ENCODE measurements around the gene CFLAR.
A peak's percentile ranks its signal among the peaks of the same experiment; 100 is the strongest.

Gene CFLAR

GRCh38 chr2:201127152-201127511 lies 11.2 kb downstream of the CFLAR start:
- H3K36me3 ChIP-seq (ENCODE audit: insufficient read depth, low read length) = no peaks in the 10 kb centered on the region; the same call in 1 of the 2 replicates
- TF ChIP-seq CTCF (IDR thresholded peaks at IDR 0.05; ENCODE audit: low read length) (no peak), EZH2 (IDR thresholded peaks at IDR 0.05; ENCODE audit: borderline replicate concordance, low read length) (no peak)
- peak overlapping the region; percentile 85 for H3K4me3 ChIP-seq (ENCODE audit: low read depth, low read length, poor library complexity, severe bottlenecking)
- no peaks in the 10 kb centered on the region for H3K9me3 ChIP-seq (ENCODE audit: low read length)
- peaks cover 66% of the 10 kb centered on the region for H3K79me2 ChIP-seq (ENCODE audit: insufficient read depth, low read length)
- H3K9ac ChIP-seq (ENCODE audit: low read length) = peak overlapping the region; percentile 69
- H3K4me2 ChIP-seq (ENCODE audit: low read length) = peak overlapping the region; percentile 91
- no peaks in the 10 kb centered on the region for H3K9me2 ChIP-seq (ENCODE audit: low read depth, low read length)
- no peaks in the 10 kb centered on the region for H3K27me3 ChIP-seq (ENCODE audit: insufficient read depth, low read length)
- peak overlapping the region; percentile 96 for H3K27ac ChIP-seq (ENCODE audit: low read depth, low read length, poor library complexity, severe bottlenecking)
- H2AFZ ChIP-seq (ENCODE audit: low read length) = no peak overlapping the region
- peaks cover 98% of the 10 kb centered on the region for H3K4me1 ChIP-seq (ENCODE audit: insufficient read depth, low read length, severe bottlenecking)
- H3F3A ChIP-seq (ENCODE audit: insufficient read depth, low read length) = no peaks in the 10 kb centered on the region
- H4K20me1 ChIP-seq (ENCODE audit: insufficient read depth, low read length) = no peaks in the 10 kb centered on the region

GRCh38 chr2:201127570-201127969 lies 11.6 kb downstream of the CFLAR start:
- peak overlapping the region; percentile 91 for H3K4me2 ChIP-seq (ENCODE audit: low read length)
- H3K9me3 ChIP-seq (ENCODE audit: low read length) = no peaks in the 10 kb centered on the region
- H3K27me3 ChIP-seq (ENCODE audit: insufficient read depth, low read length) = no peaks in the 10 kb centered on the region
- H3K4me3 ChIP-seq (ENCODE audit: low read depth, low read length, poor library complexity, severe bottlenecking) = peak overlapping the region; percentile 85
- no peaks in the 10 kb centered on the region for H3F3A ChIP-seq (ENCODE audit: insufficient read depth, low read length)
- H2AFZ ChIP-seq (ENCODE audit: low read length) = no peak overlapping the region
- peak overlapping the region; percentile 69 for H3K9ac ChIP-seq (ENCODE audit: low read length)
- H3K9me2 ChIP-seq (ENCODE audit: low read depth, low read length) = no peaks in the 10 kb centered on the region
- no peaks in the 10 kb centered on the region; the same call in 1 of the 2 replicates for H3K36me3 ChIP-seq (ENCODE audit: insufficient read depth, low read length)
- no peaks in the 10 kb centered on the region for H4K20me1 ChIP-seq (ENCODE audit: insufficient read depth, low read length)
- peaks cover 94% of the 10 kb centered on the region for H3K4me1 ChIP-seq (ENCODE audit: insufficient read depth, low read length, severe bottlenecking)
- TF ChIP-seq EZH2 (IDR thresholded peaks at IDR 0.05; ENCODE audit: borderline replicate concordance, low read length) = no peak
- no peak for TF ChIP-seq CTCF (IDR thresholded peaks at IDR 0.05; ENCODE audit: low read length)
- peak overlapping the region; percentile 96 for H3K27ac ChIP-seq (ENCODE audit: low read depth, low read length, poor library complexity, severe bottlenecking)
- H3K79me2 ChIP-seq (ENCODE audit: insufficient read depth, low read length) = peaks cover 62% of the 10 kb centered on the region

- Histone ChIP-seq H3K79me2 (ENCODE audit: insufficient read depth, low read length) (peaks cover 57% of the 10 kb centered on the region), H4K20me1 (ENCODE audit: insufficient read depth, low read length) (no peaks in the 10 kb centered on the region), H3K27ac (ENCODE audit: low read depth, low read length, poor library complexity, severe bottlenecking) (peak overlapping the region; percentile 96), H3K4me3 (ENCODE audit: low read depth, low read length, poor library complexity, severe bottlenecking) (peak overlapping the region; percentile 85), H3K27me3 (ENCODE audit: insufficient read depth, low read length) (no peaks in the 10 kb centered on the region), H3K4me2 (ENCODE audit: low read length) (peak overlapping the region; percentile 91), H3K4me1 (ENCODE audit: insufficient read depth, low read length, severe bottlenecking) (peaks cover 90% of the 10 kb centered on the region), H3F3A (ENCODE audit: insufficient read depth, low read length) (no peaks in the 10 kb centered on the region), H3K9me3 (ENCODE audit: low read length) (no peaks in the 10 kb centered on the region), H3K9ac (ENCODE audit: low read length) (peak overlapping the region; percentile 69), H3K9me2 (ENCODE audit: low read depth, low read length) (no peaks in the 10 kb centered on the region), H2AFZ (ENCODE audit: low read length) (no peak overlapping the region), H3K36me3 (ENCODE audit: insufficient read depth, low read length) (peaks cover 3% of the 10 kb centered on the region)
- TF ChIP-seq EZH2 (IDR thresholded peaks at IDR 0.05; ENCODE audit: borderline replicate concordance, low read length) (no peak), CTCF (IDR thresholded peaks at IDR 0.05; ENCODE audit: low read length) (no peak)
Observed at GRCh38 chr2:201128033-201128432, 12.1 kb downstream of the CFLAR start.

All from OCI-LY1 (cell line).